Measurements from ENCODE around the gene TMEM217.

TMEM217 gene

GRCh38 chr6:37280162-37280887 is 22.4 kb upstream of the TMEM217 start:
- DNase-seq, result no peak

GRCh38 chr6:37279366-37280134 is 21.6 kb upstream of the TMEM217 start:
- DNase-seq, result no peak

DNA sequence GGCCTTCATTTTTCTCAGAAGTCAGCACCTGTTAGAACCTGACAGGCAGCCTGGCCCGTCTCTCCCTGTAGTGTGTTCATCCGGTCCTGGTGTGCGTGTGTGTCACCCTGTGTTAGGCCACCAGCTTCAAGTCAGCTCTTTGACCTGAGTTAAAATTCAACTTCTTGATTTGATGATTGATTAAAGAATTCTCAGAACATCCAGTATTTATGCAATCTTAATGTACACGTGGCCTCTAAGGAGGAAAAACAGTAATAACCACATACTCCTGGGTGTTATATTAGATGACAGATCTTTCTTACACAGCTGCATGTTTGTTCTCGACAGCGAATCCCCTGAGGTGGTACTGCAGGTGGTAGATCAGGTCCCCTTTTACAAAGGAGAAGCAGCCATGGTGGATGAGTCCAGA is 19.1 kb upstream of the TMEM217 start:
- no peak for DNase-seq

GRCh38 chr6:37275350-37275749 is 17.4 kb upstream of the TMEM217 start:
- DNase-seq, result no peak

DNA sequence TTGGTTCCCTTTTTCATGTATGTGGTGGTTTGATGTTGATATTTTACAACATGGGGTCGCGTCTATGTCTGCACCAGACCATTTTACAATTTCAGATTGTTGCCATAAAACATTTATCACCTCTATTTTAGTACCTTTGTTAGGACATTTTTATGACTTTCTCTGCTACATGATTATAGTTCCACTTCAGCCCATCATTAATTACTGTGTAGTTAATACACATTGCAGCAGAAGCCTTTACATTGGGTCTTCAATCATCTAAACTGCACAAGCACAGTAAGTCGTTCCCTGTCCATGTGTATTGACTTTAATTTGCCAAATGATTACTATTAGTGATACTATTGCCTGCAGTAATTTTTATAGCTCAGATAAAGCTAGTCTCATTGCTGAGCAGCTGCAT is 15.7 kb upstream of the TMEM217 start:
- DNase-seq, result peak; percentile 13

GRCh38 chr6:37272834-37273566 is 15.1 kb upstream of the TMEM217 start:
- DNase-seq, result peak; percentile 12

DNA sequence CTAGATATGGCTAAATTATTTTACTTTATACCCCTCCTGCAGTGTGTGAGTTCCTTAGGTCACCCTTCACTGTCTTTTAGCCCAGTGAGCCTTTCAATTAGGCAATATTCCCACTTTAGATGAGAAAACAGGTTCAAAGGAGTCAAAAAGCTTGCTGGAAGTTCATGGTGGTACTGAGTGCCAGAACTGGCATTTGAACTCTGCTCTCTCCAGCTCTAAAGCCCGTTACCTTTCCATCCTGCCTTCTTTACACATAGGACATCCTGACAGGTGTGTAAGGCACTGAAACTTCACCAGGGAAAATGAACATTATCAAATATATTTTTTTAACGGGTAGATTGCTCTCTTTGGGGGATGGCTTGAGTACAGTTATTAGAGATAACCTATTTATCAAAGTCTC is 11.2 kb upstream of the TMEM217 start:
- no peak for DNase-seq

GRCh38 chr6:37265860-37266259 is 7.9 kb upstream of the TMEM217 start:
- no peak for DNase-seq

DNA sequence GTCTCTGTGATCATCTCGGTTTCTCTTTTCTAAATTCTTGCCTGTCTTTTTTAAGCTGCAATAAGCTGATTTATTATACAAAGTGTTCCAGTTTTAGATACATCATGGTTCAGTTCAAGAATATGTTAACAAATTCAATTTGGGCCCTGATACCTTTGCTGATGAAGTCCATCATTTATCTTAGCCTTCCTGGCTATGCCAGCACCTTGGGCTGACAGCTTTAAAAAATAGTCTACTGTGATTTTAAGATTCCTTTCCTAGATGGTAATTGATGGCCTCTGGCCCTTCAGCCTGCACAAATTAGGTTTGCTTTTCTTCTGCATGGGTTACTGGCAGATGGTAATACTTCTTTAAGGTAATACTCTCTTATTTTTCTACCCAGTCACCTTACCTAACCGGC is 7.1 kb upstream of the TMEM217 start:
- no peak for DNase-seq

- DNase-seq, result no peak
Measured at GRCh38 chr6:37262446-37263026, 4.6 kb upstream of the TMEM217 start.

DNA sequence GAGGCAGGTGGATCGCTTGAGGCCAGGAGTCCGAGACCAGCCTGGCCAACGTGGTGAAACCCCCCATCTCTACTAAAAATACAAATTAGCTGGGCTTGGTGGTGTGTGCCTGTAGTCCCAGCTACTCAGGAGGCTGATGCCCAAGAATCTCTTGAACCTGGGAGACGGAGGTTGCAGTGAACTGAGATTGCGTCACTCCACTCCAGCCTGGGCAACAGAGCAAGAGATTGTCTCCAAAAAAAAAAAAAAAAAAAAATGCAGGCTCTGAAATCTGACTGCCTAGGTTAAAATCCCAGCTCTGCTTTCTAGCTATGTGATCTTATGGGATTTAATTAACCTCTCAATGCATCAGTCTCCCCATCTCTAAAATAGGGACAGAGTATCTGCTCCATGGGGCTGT is 3.3 kb upstream of the TMEM217 start:
- DNase-seq, result no peak

- DNase-seq, result no peak
Measured at GRCh38 chr6:37260444-37260843, 2.5 kb upstream of the TMEM217 start.

DNA sequence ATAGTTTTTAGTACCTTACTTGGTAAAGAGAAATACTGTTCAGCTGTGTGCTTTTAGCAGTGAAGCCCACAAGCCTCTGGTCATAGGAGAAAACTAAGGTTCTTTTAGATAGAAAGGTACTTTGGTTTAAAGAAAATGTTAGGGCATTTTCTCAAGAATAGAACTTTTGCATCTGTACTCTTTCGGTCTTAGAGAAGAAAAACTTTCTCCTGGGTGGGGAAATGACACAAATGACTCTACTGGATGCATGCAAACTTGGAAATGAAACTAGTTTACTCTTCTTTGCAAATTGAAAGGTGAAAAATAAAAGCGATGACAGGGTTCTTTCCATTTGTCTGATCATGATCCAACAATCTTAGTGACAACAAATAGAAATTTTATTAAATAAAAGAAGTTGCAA is 2.1 kb upstream of the TMEM217 start:
- no peak for DNase-seq

DNA sequence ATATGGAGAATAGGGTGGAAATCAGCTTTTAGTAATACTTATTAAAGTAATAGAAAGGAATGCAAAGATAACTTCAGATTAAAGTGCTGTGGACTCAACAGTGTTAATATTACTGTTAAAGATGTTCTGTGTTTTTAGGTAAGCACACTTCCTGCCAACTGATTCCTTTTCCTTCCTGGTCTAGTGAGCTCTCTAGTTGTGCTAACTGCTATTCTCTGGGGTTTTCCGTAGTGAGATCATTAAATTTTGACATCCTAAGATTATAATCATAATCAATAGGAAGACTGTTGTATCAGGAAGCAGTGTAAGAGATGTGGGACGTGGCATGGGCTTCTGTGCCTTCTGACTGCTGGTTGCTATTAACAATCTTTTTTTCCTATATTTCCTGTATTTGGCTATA is 1.2 kb upstream of the TMEM217 start:
- no peak for DNase-seq

GRCh38 chr6:37258405-37259105 is 611 bp upstream of the TMEM217 start:
- no peak for DNase-seq

DNA sequence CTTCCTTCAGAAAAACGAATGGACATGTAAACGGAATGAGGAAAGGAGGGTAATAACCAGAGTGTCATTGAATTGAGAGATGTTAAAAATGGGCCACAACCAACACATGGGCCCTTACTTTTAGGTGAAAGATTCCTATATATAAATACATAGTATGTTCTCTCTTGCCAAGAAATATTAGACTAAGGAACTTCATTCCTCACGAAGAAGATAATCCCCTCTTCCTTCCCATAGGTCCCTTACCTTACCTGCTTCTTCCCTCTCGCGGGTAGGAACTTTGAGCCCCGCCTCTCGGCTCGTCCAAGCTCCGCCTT is 667 bp downstream of the TMEM217 start:
- DNase-seq, result no peak

DNA sequence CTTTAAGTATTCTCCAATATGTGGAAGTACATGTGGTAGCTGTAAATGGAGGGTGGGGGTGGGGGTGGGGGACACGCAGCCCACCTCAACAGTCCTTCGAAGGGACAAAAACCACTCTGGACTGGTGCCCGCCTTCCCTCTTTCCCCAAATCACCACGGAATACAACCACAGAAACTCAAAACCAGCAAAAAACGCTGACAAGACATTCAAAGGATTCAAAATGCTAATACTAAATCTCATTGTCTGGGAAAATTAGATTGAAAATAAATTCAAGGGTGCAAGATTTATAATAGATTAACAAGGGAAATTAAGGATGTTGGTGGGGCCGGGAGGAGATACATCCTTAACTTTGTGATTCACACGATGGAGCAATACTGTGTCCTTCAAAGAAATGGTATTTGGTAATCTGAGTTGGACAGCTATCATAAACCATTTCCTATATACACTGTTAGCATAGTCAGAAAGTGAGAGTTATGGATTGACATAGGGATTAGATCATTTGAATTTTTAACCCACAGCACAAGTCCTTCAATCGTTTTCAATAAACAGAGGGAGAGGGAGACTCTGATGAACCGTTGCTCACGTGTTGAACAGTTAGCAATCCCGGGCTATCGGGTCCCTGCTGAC is 1.1 kb downstream of the TMEM217 start:
- DNase-seq, result no peak

- no peak for DNase-seq
Measured at GRCh38 chr6:37254881-37255280, 3.1 kb downstream of the TMEM217 start.

DNA sequence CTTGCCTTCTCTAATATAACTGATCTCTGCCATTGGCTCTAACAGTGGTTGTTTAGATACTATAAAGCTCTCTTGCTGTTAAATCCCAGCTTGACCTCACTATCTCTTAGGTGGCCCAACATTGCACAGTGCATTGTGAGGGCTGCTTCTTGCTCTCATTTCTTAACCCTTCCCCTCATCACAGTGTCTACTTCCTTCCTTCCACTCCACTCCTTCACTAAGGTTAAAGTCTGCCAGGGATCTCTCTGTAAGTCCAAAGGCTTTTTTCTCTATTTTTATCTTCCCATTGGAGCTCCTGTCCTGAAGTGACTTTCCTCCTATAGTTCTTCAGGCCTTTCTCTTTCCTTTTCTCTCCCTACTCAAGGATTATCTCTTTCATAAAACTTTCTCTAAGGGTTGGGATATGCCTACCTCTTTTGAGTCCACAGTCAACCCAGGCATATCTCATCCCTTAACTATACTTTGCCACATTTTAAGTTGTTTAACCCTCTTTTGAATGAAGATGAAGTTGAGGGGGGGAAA is 4.4 kb downstream of the TMEM217 start:
- no peak for DNase-seq

GRCh38 chr6:37251211-37251780 is 6.6 kb downstream of the TMEM217 start:
- no peak for DNase-seq
